ENCODE measurements around the gene CRNN.

Gene CRNN

GRCh38 chr1:152426731-152427130 lies 12.7 kb upstream of the CRNN start:
- Histone ChIP-seq H3K9me3 (peaks cover 32% of the 10 kb centered on the region), H4K20me1 (no peaks in the 10 kb centered on the region), H3K27me3 (no peaks in the 10 kb centered on the region), H3K27ac (no peak overlapping the region), H3K9ac (no peak overlapping the region), H3K36me3 (no peaks in the 10 kb centered on the region), H3K4me2 (no peak overlapping the region), H3K4me1 (no peaks in the 10 kb centered on the region), H3K4me3 (no peak overlapping the region)
- no peak for TF ChIP-seq Cebpa-rat (IDR thresholded peaks at IDR 0.05)

DNA sequence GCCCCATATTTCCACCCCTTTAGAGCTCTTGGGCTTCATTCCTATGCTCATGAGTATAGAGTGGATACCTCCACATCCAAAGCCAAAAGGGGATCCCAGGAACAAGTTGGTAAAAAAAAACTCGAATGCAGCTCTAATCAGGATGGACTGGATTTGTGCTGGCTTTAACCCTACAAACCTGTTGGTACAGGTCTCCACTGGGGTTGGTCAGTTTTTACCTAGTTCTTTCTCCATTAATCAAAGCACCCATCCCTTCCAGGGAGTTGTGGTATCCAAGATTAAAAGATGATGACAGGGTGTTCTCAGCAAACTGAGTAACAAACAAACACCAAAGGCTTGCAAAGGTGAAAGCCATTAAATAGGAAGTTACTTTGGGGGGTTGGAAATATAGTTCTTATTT lies 5.9 kb upstream of the CRNN start:
- H4K20me1 ChIP-seq: no peaks in the 10 kb centered on the region
- H3K4me3 ChIP-seq: no peak overlapping the region
- no peak overlapping the region for H3K27ac ChIP-seq
- no peaks in the 10 kb centered on the region for H3K27me3 ChIP-seq
- no peaks in the 10 kb centered on the region for H3K4me1 ChIP-seq
- H3K4me2 ChIP-seq: no peak overlapping the region
- TF ChIP-seq Cebpa-rat (IDR thresholded peaks at IDR 0.05): no peak
- peaks cover 24% of the 10 kb centered on the region for H3K9me3 ChIP-seq
- H3K36me3 ChIP-seq: no peaks in the 10 kb centered on the region
- H3K9ac ChIP-seq: no peak overlapping the region

GRCh38 chr1:152415454-152416227 lies 1.6 kb upstream of the CRNN start:
- Histone ChIP-seq H3K4me2 (no peak overlapping the region), H3K36me3 (no peaks in the 10 kb centered on the region), H3K9me3 (no peaks in the 10 kb centered on the region), H3K4me3 (no peak overlapping the region), H3K4me1 (peaks cover 13% of the 10 kb centered on the region), H4K20me1 (no peaks in the 10 kb centered on the region), H3K9ac (no peak overlapping the region), H3K27me3 (no peaks in the 10 kb centered on the region), H3K27ac (no peak overlapping the region)
- TF ChIP-seq Cebpa-rat (IDR thresholded peaks at IDR 0.05): no peak

GRCh38 chr1:152412756-152413155 lies 1.3 kb downstream of the CRNN start:
- Histone ChIP-seq H3K9ac (no peak overlapping the region), H4K20me1 (no peaks in the 10 kb centered on the region), H3K4me3 (no peak overlapping the region), H3K4me2 (no peak overlapping the region), H3K9me3 (no peaks in the 10 kb centered on the region), H3K4me1 (peaks cover 18% of the 10 kb centered on the region), H3K36me3 (no peaks in the 10 kb centered on the region), H3K27me3 (no peaks in the 10 kb centered on the region), H3K27ac (no peak overlapping the region)
- TF ChIP-seq Cebpa-rat (IDR thresholded peaks at IDR 0.05): no peak

- Histone ChIP-seq H3K36me3 (no peaks in the 10 kb centered on the region), H4K20me1 (no peaks in the 10 kb centered on the region), H3K4me2 (peak overlapping the region; percentile 39), H3K4me1 (peaks cover 18% of the 10 kb centered on the region), H3K9me3 (no peaks in the 10 kb centered on the region), H3K9ac (no peak overlapping the region; the same call in 1 of the 2 replicates), H3K27ac (no peak overlapping the region; the same call in 1 of the 2 replicates), H3K4me3 (no peak overlapping the region), H3K27me3 (no peaks in the 10 kb centered on the region)
- no peak for TF ChIP-seq Cebpa-rat (IDR thresholded peaks at IDR 0.05)
These were observed 2.9 kb downstream of the CRNN start for GRCh38 chr1:152411134-152411533.

- Histone ChIP-seq H3K4me2 (peak overlapping the region; percentile 39; the same call in 1 of the 2 replicates), H3K36me3 (no peaks in the 10 kb centered on the region), H3K9me3 (no peaks in the 10 kb centered on the region), H3K27me3 (no peaks in the 10 kb centered on the region), H3K9ac (peak overlapping the region; percentile 28; the same call in 1 of the 2 replicates), H3K4me3 (no peak overlapping the region), H4K20me1 (no peaks in the 10 kb centered on the region), H3K4me1 (peaks cover 18% of the 10 kb centered on the region), H3K27ac (peak overlapping the region; percentile 60)
- TF ChIP-seq Cebpa-rat (IDR thresholded peaks at IDR 0.05): no peak
These were observed 3.5 kb downstream of the CRNN start for GRCh38 chr1:152410599-152410998.

- no peak for TF ChIP-seq Cebpa-rat (IDR thresholded peaks at IDR 0.05)
- no peak overlapping the region for H3K4me3 ChIP-seq
- no peaks in the 10 kb centered on the region for H3K36me3 ChIP-seq
- H3K4me1 ChIP-seq: peaks cover 18% of the 10 kb centered on the region
- H3K27me3 ChIP-seq: no peaks in the 10 kb centered on the region
- H3K9ac ChIP-seq: no peak overlapping the region
- H3K27ac ChIP-seq: peak overlapping the region; percentile 60; the same call in 1 of the 2 replicates
- H3K9me3 ChIP-seq: no peaks in the 10 kb centered on the region
- no peaks in the 10 kb centered on the region for H4K20me1 ChIP-seq
- no peak overlapping the region for H3K4me2 ChIP-seq
These were observed 4.0 kb downstream of the CRNN start for GRCh38 chr1:152410028-152410427.

- Histone ChIP-seq H3K4me2 (no peak overlapping the region), H3K4me3 (no peak overlapping the region), H4K20me1 (no peaks in the 10 kb centered on the region), H3K9me3 (no peaks in the 10 kb centered on the region), H3K9ac (no peak overlapping the region), H3K36me3 (no peaks in the 10 kb centered on the region), H3K4me1 (peaks cover 18% of the 10 kb centered on the region), H3K27ac (no peak overlapping the region), H3K27me3 (no peaks in the 10 kb centered on the region)
- TF ChIP-seq Cebpa-rat (IDR thresholded peaks at IDR 0.05): no peak
These were observed 5.4 kb downstream of the CRNN start for GRCh38 chr1:152408664-152409063.

DNA sequence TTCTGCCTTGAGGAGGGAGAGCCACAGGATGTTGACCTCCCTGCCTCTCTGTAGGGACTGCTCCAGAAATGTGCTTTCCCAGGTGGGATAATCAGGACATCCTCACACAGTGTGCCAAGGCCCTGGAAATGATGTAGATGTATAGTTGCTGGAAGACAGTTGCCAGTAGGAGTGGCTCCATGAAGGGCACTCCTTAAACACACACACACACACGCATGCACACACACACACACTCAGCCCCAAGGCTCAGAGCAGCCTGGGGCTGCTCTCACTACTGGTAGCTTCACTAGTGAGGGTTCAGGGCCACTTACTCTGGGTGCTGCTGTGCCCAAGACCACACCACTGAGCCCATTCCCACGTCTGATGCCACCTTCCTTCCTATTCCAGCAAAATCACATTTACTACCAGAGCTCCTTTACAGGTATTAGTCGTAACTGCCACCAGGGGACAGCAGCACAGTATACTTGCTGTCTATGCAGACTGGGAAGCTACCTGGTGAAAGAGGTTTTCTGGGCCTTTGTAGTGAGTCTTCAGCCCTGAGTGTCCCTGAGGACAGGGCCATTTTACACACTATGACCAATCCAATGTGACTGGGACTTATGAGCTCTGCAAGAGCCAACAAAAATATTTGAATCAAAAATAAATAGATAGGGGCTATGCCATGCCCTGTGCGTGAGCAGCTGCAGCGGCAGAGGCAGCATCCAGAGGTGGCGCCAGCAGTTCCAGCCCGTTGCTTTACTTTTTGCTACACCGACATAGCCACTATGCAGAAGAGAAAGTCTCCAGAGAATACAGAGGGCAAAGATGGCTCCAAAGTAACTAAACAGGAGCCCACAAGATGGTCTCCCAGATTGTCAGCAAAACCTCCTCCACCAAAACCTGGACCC lies 15.0 kb downstream of the CRNN start:
- Histone ChIP-seq H3K4me1 (no peaks in the 10 kb centered on the region), H4K20me1 (no peaks in the 10 kb centered on the region), H3K9me3 (no peaks in the 10 kb centered on the region), H3K4me2 (no peak overlapping the region), H3K9ac (no peak overlapping the region), H3K36me3 (no peaks in the 10 kb centered on the region), H3K27ac (no peak overlapping the region), H3K4me3 (no peak overlapping the region), H3K27me3 (no peaks in the 10 kb centered on the region)
- TF ChIP-seq Cebpa-rat (IDR thresholded peaks at IDR 0.05): no peak

DNA sequence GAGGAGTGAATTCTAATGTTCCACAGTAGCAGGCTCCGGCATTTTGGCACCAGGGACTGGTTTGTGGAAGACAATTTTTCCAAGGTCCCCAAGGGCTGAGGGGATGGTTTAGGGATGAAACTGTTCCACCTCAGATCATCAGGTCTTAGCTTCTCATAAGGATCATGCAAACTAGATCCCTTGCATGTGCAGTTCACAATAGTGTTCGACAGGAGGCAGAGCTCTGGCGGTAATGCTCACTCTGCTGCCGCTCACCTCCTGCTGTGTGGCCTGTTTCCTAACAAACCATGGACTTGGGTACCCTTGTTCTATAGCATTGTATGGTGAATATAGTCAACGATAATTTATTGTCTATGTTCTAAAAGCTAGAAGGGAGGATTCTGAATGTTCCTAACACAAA lies 16.6 kb downstream of the CRNN start:
- Histone ChIP-seq H3K9me3 (no peaks in the 10 kb centered on the region), H3K4me3 (no peak overlapping the region), H3K4me2 (no peak overlapping the region), H3K27me3 (no peaks in the 10 kb centered on the region), H3K27ac (no peak overlapping the region), H4K20me1 (no peaks in the 10 kb centered on the region), H3K9ac (no peak overlapping the region), H3K4me1 (no peaks in the 10 kb centered on the region), H3K36me3 (no peaks in the 10 kb centered on the region)
- TF ChIP-seq Cebpa-rat (IDR thresholded peaks at IDR 0.05): no peak
